Neural cell (in vitro differentiated cells): ENCODE results near the gene CAP2.

Experiments used
- EZH2 ChIP-seq: fragments of 200-600, 300-800 bp; shearing (Covaris generic), sonication (generic); IDR thresholded peaks from 2 replicates; pipeline ENCODE4 v1.6.1; 2014; ENCODE audit warnings: antibody characterized with exemption, low read length, borderline replicate concordance, mild to moderate bottlenecking; ENCODE audit not compliant: insufficient read depth, poor library complexity, severe bottlenecking
- MXI1 ChIP-seq: fragments of 450-650 bp; conservative IDR thresholded peaks from 2 replicates; pipeline ENCODE4 v1.6.1; 2014; ENCODE audit warnings: antibody characterized with exemption, mild to moderate bottlenecking; ENCODE audit not compliant: poor library complexity, severe bottlenecking
- POLR2AphosphoS5 ChIP-seq: IDR thresholded peaks from 2 replicates; pipeline ENCODE4 v1.6.1; 2012
- RAD21 ChIP-seq: fragments of 450-650 bp; conservative IDR thresholded peaks from 2 replicates; pipeline ENCODE4 v1.6.1; 2014; ENCODE audit warnings: antibody characterized with exemption, mild to moderate bottlenecking, moderate library complexity
- TAF1 ChIP-seq: IDR thresholded peaks from 2 replicates; pipeline ENCODE4 v1.6.1; 2012; ENCODE audit warnings: low read depth
- TF ChIP-seq, protein P1 (sequence below): fragments of 450-650 bp; IDR thresholded peaks from 2 replicates; pipeline ENCODE4 v1.5.1; 2014; ENCODE audit warnings: antibody characterized with exemption, mild to moderate bottlenecking, moderate library complexity; ENCODE audit not compliant: poor library complexity, severe bottlenecking
- TF ChIP-seq, protein P2 (sequence below): IDR thresholded peaks from 2 replicates; pipeline ENCODE4 v1.6.1; 2012; ENCODE audit warnings: borderline replicate concordance

DNA sequence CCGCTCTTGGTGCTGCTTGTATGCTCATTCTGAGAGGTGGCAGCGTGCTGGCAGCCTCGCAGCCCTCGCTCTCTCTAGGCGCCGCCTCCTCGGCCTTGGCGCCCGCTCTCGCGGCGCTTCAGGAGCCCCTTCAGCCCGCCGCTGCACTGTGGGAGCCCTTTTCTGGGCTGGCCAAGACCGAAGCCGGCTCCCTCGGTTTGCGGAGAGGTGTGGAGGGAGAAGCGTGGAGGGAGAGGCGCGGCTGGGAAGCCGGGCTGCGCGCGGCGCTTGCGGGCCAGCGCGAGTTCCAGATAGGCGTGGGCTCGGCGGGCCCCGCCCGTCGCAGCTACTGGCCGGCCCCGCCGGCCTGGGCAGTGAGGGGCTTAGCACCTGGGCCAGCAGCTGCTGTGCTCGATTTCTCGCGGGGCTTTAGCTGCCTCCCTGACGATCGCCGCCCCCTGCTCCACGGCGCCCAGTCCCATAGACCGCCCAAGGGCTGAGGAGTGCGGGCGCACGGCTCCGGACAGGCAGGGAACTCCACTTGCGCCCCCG is 187.2 kb downstream of the CAP2 start:
- no peak for TF ChIP-seq EZH2
- TF ChIP-seq TAF1, result no peak
- TF ChIP-seq, protein P1, sequence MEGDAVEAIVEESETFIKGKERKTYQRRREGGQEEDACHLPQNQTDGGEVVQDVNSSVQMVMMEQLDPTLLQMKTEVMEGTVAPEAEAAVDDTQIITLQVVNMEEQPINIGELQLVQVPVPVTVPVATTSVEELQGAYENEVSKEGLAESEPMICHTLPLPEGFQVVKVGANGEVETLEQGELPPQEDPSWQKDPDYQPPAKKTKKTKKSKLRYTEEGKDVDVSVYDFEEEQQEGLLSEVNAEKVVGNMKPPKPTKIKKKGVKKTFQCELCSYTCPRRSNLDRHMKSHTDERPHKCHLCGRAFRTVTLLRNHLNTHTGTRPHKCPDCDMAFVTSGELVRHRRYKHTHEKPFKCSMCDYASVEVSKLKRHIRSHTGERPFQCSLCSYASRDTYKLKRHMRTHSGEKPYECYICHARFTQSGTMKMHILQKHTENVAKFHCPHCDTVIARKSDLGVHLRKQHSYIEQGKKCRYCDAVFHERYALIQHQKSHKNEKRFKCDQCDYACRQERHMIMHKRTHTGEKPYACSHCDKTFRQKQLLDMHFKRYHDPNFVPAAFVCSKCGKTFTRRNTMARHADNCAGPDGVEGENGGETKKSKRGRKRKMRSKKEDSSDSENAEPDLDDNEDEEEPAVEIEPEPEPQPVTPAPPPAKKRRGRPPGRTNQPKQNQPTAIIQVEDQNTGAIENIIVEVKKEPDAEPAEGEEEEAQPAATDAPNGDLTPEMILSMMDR, result no peak
- TF ChIP-seq, protein P2, sequence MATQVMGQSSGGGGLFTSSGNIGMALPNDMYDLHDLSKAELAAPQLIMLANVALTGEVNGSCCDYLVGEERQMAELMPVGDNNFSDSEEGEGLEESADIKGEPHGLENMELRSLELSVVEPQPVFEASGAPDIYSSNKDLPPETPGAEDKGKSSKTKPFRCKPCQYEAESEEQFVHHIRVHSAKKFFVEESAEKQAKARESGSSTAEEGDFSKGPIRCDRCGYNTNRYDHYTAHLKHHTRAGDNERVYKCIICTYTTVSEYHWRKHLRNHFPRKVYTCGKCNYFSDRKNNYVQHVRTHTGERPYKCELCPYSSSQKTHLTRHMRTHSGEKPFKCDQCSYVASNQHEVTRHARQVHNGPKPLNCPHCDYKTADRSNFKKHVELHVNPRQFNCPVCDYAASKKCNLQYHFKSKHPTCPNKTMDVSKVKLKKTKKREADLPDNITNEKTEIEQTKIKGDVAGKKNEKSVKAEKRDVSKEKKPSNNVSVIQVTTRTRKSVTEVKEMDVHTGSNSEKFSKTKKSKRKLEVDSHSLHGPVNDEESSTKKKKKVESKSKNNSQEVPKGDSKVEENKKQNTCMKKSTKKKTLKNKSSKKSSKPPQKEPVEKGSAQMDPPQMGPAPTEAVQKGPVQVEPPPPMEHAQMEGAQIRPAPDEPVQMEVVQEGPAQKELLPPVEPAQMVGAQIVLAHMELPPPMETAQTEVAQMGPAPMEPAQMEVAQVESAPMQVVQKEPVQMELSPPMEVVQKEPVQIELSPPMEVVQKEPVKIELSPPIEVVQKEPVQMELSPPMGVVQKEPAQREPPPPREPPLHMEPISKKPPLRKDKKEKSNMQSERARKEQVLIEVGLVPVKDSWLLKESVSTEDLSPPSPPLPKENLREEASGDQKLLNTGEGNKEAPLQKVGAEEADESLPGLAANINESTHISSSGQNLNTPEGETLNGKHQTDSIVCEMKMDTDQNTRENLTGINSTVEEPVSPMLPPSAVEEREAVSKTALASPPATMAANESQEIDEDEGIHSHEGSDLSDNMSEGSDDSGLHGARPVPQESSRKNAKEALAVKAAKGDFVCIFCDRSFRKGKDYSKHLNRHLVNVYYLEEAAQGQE, result no peak
- TF ChIP-seq MXI1, result no peak
- no peak for TF ChIP-seq RAD21
- TF ChIP-seq POLR2AphosphoS5, result no peak
